Right cardiac atrium (tissue), 5 donors: Measurements from ENCODE around the gene LRRTM4. TPM values are rescaled to one million over a fixed set of nuclear protein-coding genes. Genes with fewer than 3 reads are reported as not detected.
"Not testable (repeated sequence)": the region's sequence is repeated elsewhere in the genome, so short reads cannot be mapped to it uniquely, and the experiment has no call there.

ENCODE experiments used
- ATAC-seq, 2 donors: fragments of 200-7000 bp; cut with Tn5 transposase; one replicate each; pipeline versions ENCODE4 v1.8.0 to v1.9.1; 2020; ENCODE audit warnings: moderate library complexity in 2 of 2, mild to moderate bottlenecking in 1 of 2
- DNase-seq, 3 donors: peaks; one replicate each; pipeline ENCODE4 v3.0.0-alpha.2; 2020
- H3K27ac ChIP-seq: one replicate; pipeline ENCODE4 v1.5.1; 2013; ENCODE audit warnings: mild to moderate bottlenecking, low read length, control low read depth, moderate library complexity
- H3K27me3 ChIP-seq: one replicate; pipeline ENCODE4 v1.6.1; 2013; ENCODE audit not compliant: control insufficient read depth, insufficient read depth
- H3K4me1 ChIP-seq: one replicate; pipeline ENCODE4 v1.6.1; 2013; ENCODE audit warnings: low read length; ENCODE audit not compliant: control insufficient read depth, insufficient read depth
- H3K4me3 ChIP-seq: one replicate; pipeline ENCODE4 v1.5.1; 2013; ENCODE audit warnings: low read length, control low read depth
- H3K9me3 ChIP-seq: one replicate; pipeline ENCODE4 v1.6.1; 2013; ENCODE audit warnings: low read length; ENCODE audit not compliant: control insufficient read depth
- WGBS: extraction: QIAGEN DNeasy Blood & Tissue Kit; methylation state at CpG from one replicate; pipeline ENCODE4 v1.1.7; 2013; 5-methylcytosine and 5-hydroxymethylcytosine counted together
- intact Hi-C, 4 donors: fragments of 100-400 bp; cut with DNase I; formaldehyde crosslinking; loops; one replicate each; pipeline versions ENCODE4 v1.11.0 to v1.14.0; 2022 to 2023
- polyA plus RNA-seq: library from polyadenylated mRNA; stranded (reverse); fragments of 200-250 nt; gene quantifications from one replicate; pipeline ENCODE4 v1.2.3, GENCODE V29; 2013
- total RNA-seq, 4 donors: library from RNA; stranded (reverse); fragmentation: NEBNext Ultra II Directional; extraction: Animal tissue kit (Norgen Biotek cat#: 25700); gene quantifications; one replicate each; pipeline ENCODE4 v1.2.1, GENCODE V29; 2021
- donor health status: healthy with polysubstance abuse.
- donor health status: DM: no; HTN: yes; CAD: no.
- donor health status: DM: no; HTN: no; CAD: no.
- donor health status: DM: no; HTN: yes; CAD: no; lungs with severe emphysema.
- donor health status: DM: yes; HTN: yes; CAD: no.

LRRTM4 gene
- total and polyA plus RNA-seq, 5 donors, result 0.09 to 1.0 (median 0.59) TPM

- H3K27ac ChIP-seq, result no peak overlapping the region
- H3K4me3 ChIP-seq, result no peak overlapping the region
- no peaks in the 10 kb centered on the region for H3K27me3 ChIP-seq
- H3K4me1 ChIP-seq, result no peaks in the 10 kb centered on the region
- no peaks in the 10 kb centered on the region for H3K9me3 ChIP-seq
- DNase-seq, result no peak
- 60% methylated on average over 1 of the region's 1 CpG for WGBS
- ATAC-seq, result no peak
- intact Hi-C loops, result no loop called here
Measured at GRCh38 chr2:77119333-77119732, 402.8 kb downstream of the LRRTM4 start.

- WGBS, result 73% methylated on average over 1 of the region's 1 CpG
- intact Hi-C loops, result no loop called here
- Histone ChIP-seq H3K4me1 (no peaks in the 10 kb centered on the region), H3K4me3 (no peak overlapping the region), H3K9me3 (no peaks in the 10 kb centered on the region), H3K27me3 (no peaks in the 10 kb centered on the region), H3K27ac (no peak overlapping the region)
- no peak for ATAC-seq
- no peak for DNase-seq
Measured at GRCh38 chr2:77108915-77109314, 413.3 kb downstream of the LRRTM4 start.

- DNase-seq, result no peak
Measured at GRCh38 chr2:77105008-77105407, 417.2 kb downstream of the LRRTM4 start.

GRCh38 chr2:77104554-77104953, 417.6 kb downstream of the LRRTM4 start:
- no peaks in the 10 kb centered on the region for H3K27me3 ChIP-seq
- no peak overlapping the region for H3K4me3 ChIP-seq
- WGBS, result 73% methylated on average over 6 of the region's 6 CpGs
- no peak overlapping the region for H3K27ac ChIP-seq
- ATAC-seq (no peak), DNase-seq (no peak)
- no peaks in the 10 kb centered on the region for H3K4me1 ChIP-seq
- no peaks in the 10 kb centered on the region for H3K9me3 ChIP-seq
- intact Hi-C loops, result no loop called here

More at GRCh38 chr2:77105008-77105407, 417.2 kb downstream of the LRRTM4 start:
- Histone ChIP-seq H3K9me3 (no peaks in the 10 kb centered on the region), H3K4me3 (no peak overlapping the region), H3K27me3 (no peaks in the 10 kb centered on the region), H3K27ac (no peak overlapping the region), H3K4me1 (no peaks in the 10 kb centered on the region)
- no peak for ATAC-seq
- intact Hi-C loops, result no loop called here
- WGBS, result 67% methylated on average over 3 of the region's 3 CpGs

- no peaks in the 10 kb centered on the region for H3K4me1 ChIP-seq
- H3K4me3 ChIP-seq, result no peak overlapping the region
- DNase-seq, result no peak
- H3K27ac ChIP-seq, result no peak overlapping the region
- H3K27me3 ChIP-seq, result no peaks in the 10 kb centered on the region
- ATAC-seq, result no peak
- WGBS, result 78% methylated on average over 2 of the region's 2 CpGs
- intact Hi-C loops, result no loop called here
- H3K9me3 ChIP-seq, result no peaks in the 10 kb centered on the region
Measured at GRCh38 chr2:77102927-77103326, 419.2 kb downstream of the LRRTM4 start.

GRCh38 chr2:77101796-77102452, 420.3 kb downstream of the LRRTM4 start:
- WGBS, result 59% methylated on average over 8 of the region's 8 CpGs
- H3K9me3 ChIP-seq, result no peaks in the 10 kb centered on the region
- H3K27ac ChIP-seq, result no peak overlapping the region
- ATAC-seq (no peak), DNase-seq (no peak)
- intact Hi-C loops, result no loop called here
- no peak overlapping the region for H3K4me3 ChIP-seq
- no peaks in the 10 kb centered on the region for H3K4me1 ChIP-seq
- no peaks in the 10 kb centered on the region for H3K27me3 ChIP-seq

- no peak for ATAC-seq
- H3K4me3 ChIP-seq, result no peak overlapping the region
- H3K27ac ChIP-seq, result no peak overlapping the region
- DNase-seq, result no peak
- H3K9me3 ChIP-seq, result no peaks in the 10 kb centered on the region
- no peaks in the 10 kb centered on the region for H3K27me3 ChIP-seq
- intact Hi-C loops, result no loop called here
- H3K4me1 ChIP-seq, result no peaks in the 10 kb centered on the region
- WGBS, result 86% methylated on average over 2 of the region's 2 CpGs
Measured at GRCh38 chr2:77099961-77100360, 422.2 kb downstream of the LRRTM4 start.

- intact Hi-C loops, ATAC-seq, DNase-seq, H3K9me3 ChIP-seq, H3K27ac ChIP-seq, H3K4me3 ChIP-seq, H3K27me3 ChIP-seq, H3K4me1 ChIP-seq: not testable (repeated sequence)
- 82% methylated on average over 8 of the region's 8 CpGs for WGBS
Measured at GRCh38 chr2:77095525-77095924, 426.7 kb downstream of the LRRTM4 start.

- no peak overlapping the region for H3K27ac ChIP-seq
- H3K27me3 ChIP-seq, result no peaks in the 10 kb centered on the region
- H3K4me3 ChIP-seq, result no peak overlapping the region
- intact Hi-C loops, result no loop called here
- H3K9me3 ChIP-seq, result no peaks in the 10 kb centered on the region
- WGBS, result 42% methylated on average over 1 of the region's 1 CpG
- no peaks in the 10 kb centered on the region for H3K4me1 ChIP-seq
- no peak for DNase-seq
- no peak for ATAC-seq
Measured at GRCh38 chr2:77095096-77095495, 427.1 kb downstream of the LRRTM4 start.

GRCh38 chr2:77088424-77088823, 433.8 kb downstream of the LRRTM4 start:
- WGBS, result 27% methylated on average over 13 of the region's 13 CpGs
- ATAC-seq, DNase-seq, H3K9me3 ChIP-seq, H3K27ac ChIP-seq, H3K27me3 ChIP-seq, intact Hi-C loops, H3K4me3 ChIP-seq, H3K4me1 ChIP-seq: not testable (repeated sequence)

- 38% methylated on average over 6 of the region's 6 CpGs for WGBS
- ATAC-seq (no peak), DNase-seq (no peak)
- Histone ChIP-seq H3K4me1 (no peaks in the 10 kb centered on the region), H3K9me3 (no peaks in the 10 kb centered on the region), H3K27ac (no peak overlapping the region), H3K4me3 (no peak overlapping the region), H3K27me3 (no peaks in the 10 kb centered on the region)
- intact Hi-C loops, result no loop called here
Measured at GRCh38 chr2:77087987-77088414, 434.2 kb downstream of the LRRTM4 start.

GRCh38 chr2:77086478-77086877, 435.7 kb downstream of the LRRTM4 start:
- Histone ChIP-seq H3K4me3 (no peak overlapping the region), H3K4me1 (no peaks in the 10 kb centered on the region), H3K27me3 (no peaks in the 10 kb centered on the region), H3K9me3 (no peaks in the 10 kb centered on the region), H3K27ac (no peak overlapping the region)
- ATAC-seq (no peak), DNase-seq (no peak)
- intact Hi-C loops, result no loop called here
- WGBS, result 63% methylated on average over 8 of the region's 8 CpGs
